Measurements from ENCODE around the gene CD300LB.
"Not testable (repeated sequence)": the region's sequence is repeated elsewhere in the genome, so short reads cannot be mapped to it uniquely, and the experiment has no call there.

CD300LB gene

DNA sequence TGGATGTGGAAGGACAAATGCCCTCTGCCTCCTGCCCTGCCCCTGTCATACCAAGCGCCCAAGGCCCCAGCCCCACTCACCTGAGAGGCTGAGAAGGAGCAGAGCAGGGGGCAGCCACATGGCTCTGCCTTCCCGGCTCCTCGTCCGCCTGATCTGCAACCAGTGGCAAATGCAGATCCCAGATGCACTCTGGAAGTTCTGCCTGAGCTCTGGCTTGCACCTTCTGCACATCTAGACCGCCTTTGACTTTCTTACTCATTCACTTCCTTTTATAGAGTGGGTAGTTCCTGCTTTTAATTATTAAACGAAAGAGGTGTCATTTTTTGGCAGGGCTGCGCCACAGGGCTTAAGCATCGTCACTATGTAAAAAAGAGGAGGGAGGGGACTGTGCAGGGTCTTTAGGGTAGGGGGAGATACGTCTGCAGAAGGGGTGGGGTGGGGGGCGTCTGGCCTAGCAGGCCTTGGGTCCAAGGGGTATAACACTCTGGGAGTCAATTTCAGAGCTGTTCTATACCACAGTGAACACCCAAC lies at the start of gene CD300LB:
TSS of gene CD300LB (minus strand) at position 245 of the 531 bp plus-strand sequence. CDS start at position 120, 125 bp downstream.
- TF ChIP-seq, protein P1, sequence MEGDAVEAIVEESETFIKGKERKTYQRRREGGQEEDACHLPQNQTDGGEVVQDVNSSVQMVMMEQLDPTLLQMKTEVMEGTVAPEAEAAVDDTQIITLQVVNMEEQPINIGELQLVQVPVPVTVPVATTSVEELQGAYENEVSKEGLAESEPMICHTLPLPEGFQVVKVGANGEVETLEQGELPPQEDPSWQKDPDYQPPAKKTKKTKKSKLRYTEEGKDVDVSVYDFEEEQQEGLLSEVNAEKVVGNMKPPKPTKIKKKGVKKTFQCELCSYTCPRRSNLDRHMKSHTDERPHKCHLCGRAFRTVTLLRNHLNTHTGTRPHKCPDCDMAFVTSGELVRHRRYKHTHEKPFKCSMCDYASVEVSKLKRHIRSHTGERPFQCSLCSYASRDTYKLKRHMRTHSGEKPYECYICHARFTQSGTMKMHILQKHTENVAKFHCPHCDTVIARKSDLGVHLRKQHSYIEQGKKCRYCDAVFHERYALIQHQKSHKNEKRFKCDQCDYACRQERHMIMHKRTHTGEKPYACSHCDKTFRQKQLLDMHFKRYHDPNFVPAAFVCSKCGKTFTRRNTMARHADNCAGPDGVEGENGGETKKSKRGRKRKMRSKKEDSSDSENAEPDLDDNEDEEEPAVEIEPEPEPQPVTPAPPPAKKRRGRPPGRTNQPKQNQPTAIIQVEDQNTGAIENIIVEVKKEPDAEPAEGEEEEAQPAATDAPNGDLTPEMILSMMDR (IDR thresholded peaks at IDR 0.05; ENCODE audit: insufficient read depth, low read depth, low read length, missing control alignments): no peak
- no peak within 1 kb of the TSS for H3K4me3 ChIP-seq (ENCODE audit: low read length)
- no peak for DNase-seq (ENCODE audit: low read depth)

DNA sequence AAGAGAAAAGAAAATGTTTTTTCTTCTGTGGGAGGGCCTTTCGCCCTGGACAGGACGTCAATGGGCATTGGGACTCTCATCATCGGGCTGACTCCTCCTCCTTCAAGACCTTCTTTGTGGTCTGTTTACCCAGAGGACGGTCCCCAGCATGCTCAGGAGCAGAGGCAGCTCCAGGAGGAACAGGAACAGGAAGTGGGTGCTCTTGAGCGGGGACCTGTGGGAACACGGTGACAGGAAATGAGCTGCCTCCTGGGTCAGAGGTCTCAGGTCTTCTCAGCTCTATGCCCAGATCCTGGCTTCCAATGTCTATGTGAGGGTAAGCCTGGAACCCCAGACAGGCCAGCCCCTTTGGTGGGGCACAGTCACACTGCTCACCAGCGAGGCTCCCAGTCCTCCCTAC lies 48.6 kb upstream of the CD300LB start:
- no peak for DNase-seq (ENCODE audit: low read depth)
- H3K4me3 ChIP-seq (ENCODE audit: low read length): no peak overlapping the region
- TF ChIP-seq, protein P1 (IDR thresholded peaks at IDR 0.05; ENCODE audit: insufficient read depth, low read depth, low read length, missing control alignments): no peak

DNA sequence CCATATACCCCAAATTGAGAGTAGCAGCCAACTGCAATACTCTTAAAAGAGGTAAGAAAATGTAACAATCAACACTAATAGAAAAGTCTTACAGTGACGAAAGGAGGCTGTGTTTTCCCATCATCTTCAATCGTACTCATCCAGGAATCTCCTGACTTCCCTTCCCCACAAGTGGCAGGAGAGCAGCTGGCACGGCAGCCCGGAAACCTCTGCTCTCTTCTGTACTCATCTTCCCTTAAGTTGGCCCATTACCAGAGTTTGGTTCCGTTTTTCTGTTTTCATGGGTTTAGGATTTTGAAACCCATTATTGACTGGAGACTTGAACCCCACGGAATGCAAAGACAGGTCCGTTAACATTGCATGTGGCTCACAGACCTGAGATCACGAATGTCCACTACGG lies 47.7 kb upstream of the CD300LB start:
- DNase-seq (ENCODE audit: low read depth): no peak
- no peak overlapping the region for H3K4me3 ChIP-seq (ENCODE audit: low read length)
- TF ChIP-seq, protein P1 (IDR thresholded peaks at IDR 0.05; ENCODE audit: insufficient read depth, low read depth, low read length, missing control alignments): no peak

DNA sequence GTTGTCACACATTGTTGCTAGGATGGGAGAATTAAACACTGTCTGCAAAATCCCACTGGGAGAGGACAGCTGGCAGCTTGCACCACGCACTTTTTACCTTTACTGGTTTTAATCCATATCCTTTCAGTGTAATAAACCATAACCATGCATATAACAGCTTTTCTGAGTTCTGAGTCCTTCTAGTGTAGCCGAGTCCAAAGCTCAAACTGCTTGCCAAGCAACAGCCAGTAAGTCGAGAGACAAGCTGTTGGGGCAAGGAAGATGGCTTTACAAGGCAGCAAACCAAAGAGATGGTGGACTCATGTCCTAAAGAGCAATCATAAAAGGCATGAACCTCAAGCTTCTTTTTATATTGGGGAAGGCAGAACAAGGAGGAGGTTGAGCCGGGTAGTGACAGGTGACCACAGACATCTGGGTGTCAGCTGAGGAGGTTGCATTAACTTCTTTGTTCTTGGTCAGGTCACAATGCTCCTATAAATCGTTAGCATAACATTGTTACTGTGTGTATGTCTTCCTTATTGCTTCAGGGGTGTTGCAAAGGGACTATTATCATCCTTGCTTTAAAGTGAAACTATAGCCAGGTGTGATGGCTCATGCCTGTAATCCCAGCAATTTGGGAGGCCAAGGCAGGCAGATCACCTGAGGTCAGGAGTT lies 43.3 kb upstream of the CD300LB start:
- DNase-seq (ENCODE audit: low read depth): no peak
- no peak overlapping the region for H3K4me3 ChIP-seq (ENCODE audit: low read length)
- TF ChIP-seq, protein P1 (IDR thresholded peaks at IDR 0.05; ENCODE audit: insufficient read depth, low read depth, low read length, missing control alignments): no peak

DNA sequence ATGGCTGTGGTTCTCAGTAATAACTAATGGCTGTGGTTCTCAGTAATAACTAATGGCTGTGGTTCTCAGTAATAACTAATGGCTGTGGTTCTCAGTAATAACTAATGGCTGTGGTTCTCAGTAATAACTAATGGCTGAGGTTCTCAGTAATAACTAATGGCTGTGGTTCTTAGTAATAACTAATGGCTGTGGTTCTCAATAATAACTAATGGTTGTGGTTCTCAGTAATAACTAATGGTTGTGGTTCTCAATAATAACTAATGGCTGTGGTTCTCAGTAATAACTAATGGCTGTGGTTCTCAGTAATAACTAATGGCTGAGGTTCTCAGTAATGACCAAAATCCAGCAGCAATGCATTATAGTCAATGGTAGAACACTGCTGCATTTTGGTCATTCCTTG lies 42.4 kb upstream of the CD300LB start:
- DNase-seq (ENCODE audit: low read depth): not testable (repeated sequence)

DNA sequence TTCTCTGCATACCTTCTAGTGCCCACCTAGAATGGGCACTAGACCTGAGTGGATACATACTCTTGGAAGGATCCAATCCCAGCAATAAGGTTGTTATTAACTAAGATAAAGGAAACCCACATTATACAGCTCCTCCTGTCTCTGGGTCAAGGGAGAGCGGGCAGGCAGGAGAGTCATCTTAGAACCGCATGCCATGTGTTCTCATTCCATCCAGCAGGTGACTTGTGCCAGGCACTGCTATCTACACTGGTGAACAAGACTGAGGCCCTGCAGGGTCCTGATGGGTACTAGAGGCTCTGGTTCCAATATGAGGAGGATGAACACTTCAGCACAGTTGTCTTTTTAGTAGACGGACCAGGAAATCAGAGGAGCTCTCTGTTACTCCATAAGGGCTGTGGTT lies 41.9 kb upstream of the CD300LB start:
- DNase-seq (ENCODE audit: low read depth): no peak
- H3K4me3 ChIP-seq (ENCODE audit: low read length): no peak overlapping the region
- TF ChIP-seq, protein P1 (IDR thresholded peaks at IDR 0.05; ENCODE audit: insufficient read depth, low read depth, low read length, missing control alignments): no peak

More for the DNA sequence above, 42.4 kb upstream of the CD300LB start:
- not testable (repeated sequence) for H3K4me3 ChIP-seq (ENCODE audit: low read length)

DNA sequence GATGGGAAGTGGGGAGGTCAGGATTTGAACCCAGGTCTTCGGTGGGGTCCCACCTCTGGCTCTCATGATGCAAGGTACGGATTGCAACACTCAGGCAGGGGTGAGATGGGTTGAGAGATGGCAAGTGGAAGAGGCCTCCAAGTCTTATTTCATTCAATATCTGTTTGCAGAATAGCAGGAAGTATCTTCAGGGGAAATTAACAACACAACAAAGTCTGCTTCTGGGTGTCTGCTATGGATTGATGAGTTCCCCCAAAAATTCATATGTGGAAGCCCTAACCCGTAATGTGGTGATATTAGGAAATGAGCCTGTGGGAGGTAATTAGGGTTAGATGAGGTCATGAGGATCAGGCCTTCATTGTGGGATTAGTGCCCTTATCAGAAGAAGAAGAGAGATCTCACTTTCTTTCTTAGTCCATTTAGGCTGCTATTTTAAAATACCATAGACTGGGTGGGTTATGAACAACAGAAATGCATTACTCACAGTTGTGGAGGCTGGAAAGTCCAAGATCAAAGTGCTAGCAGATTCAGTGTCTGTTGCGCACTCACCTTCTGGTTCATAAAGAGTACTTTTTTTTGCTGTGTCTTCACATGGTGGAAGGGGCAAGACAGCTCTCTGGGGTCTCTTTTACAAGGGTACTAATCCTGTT lies 40.5 kb upstream of the CD300LB start:
- no peak for DNase-seq (ENCODE audit: low read depth)
- TF ChIP-seq, protein P1 (IDR thresholded peaks at IDR 0.05; ENCODE audit: insufficient read depth, low read depth, low read length, missing control alignments): no peak
- no peak overlapping the region for H3K4me3 ChIP-seq (ENCODE audit: low read length)
